Measurements from ENCODE around the gene HIF1A. TPM values are rescaled to one million over a fixed set of nuclear protein-coding genes. Genes with fewer than 3 reads are reported as not detected.
A peak's percentile ranks its signal among the peaks of the same experiment; 100 is the strongest.

Gene HIF1A
- total and polyA plus RNA-seq, 7 donors: 4.3 to 32.4 (median 17.4) TPM

GRCh38 chr14:61698206-61698980 is 3.1 kb downstream of the HIF1A start:
- H3K9me3 ChIP-seq: no peaks in the 10 kb centered on the region
- no peak for DNase-seq
- TF ChIP-seq CTCF (IDR thresholded peaks at IDR 0.05): no peak
- H3K36me3 ChIP-seq (ENCODE audit: insufficient read depth in 1 of 2, low read depth in 1 of 2): no peaks in the 10 kb centered on the region
- WGBS, 3 donors: 71 to 89% (median 80%) methylated on average over 2 of the region's 2 CpGs
- H3K4me1 ChIP-seq: peaks cover 45% of the 10 kb centered on the region
- intact Hi-C loops (cut with DNase I): loop anchor here in 1 of 2 donors (5.0 kb wide), 2 partner anchors 49 to 64 kb away; partner anchors contain the start of gene SNAPC1
- H3K27me3 ChIP-seq (ENCODE audit: insufficient read depth in 3 of 3, low read length in 2 of 3): no peaks in the 10 kb centered on the region
- H3K27ac ChIP-seq: no peak overlapping the region
- ATAC-seq: no peak
- H3K4me3 ChIP-seq: peak overlapping the region; percentile 96

DNA sequence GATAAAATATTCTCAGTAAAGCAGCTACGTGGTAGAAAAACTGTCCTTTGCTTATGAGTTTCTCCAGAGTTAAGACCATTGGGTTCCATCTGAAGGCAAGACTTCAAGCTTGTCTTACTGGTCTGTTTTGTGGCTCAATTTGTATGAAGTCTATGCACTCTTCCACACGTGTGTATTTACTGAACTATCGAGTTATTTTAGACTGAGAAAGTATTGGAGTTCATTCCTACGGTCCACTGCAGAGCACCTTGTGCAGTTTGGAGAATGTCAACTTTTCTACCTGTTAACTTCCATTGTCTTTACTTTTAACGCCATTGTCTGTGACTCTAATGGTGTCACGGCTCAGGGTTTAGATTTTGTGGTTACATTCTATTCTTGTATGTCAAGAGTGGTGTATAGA is 3.7 kb downstream of the HIF1A start:
- intact Hi-C loops (cut with DNase I): loop anchor here in 1 of 2 donors (5.0 kb wide), 2 partner anchors 48 to 63 kb away; partner anchors contain the start of gene SNAPC1
- Histone ChIP-seq H3K27ac (no peak overlapping the region), H3K9me3 (no peaks in the 10 kb centered on the region), H3K4me1 (peaks cover 45% of the 10 kb centered on the region), H3K4me3 (peak overlapping the region; percentile 96), H3K27me3 (ENCODE audit: insufficient read depth in 3 of 3, low read length in 2 of 3) (no peaks in the 10 kb centered on the region), H3K36me3 (ENCODE audit: insufficient read depth in 1 of 2, low read depth in 1 of 2) (no peaks in the 10 kb centered on the region)
- DNase-seq (no peak), ATAC-seq (no peak)
- WGBS, 3 donors: 79 to 80% (median 80%) methylated on average over 6 of the region's 6 CpGs
- TF ChIP-seq CTCF (IDR thresholded peaks at IDR 0.05): no peak

DNA sequence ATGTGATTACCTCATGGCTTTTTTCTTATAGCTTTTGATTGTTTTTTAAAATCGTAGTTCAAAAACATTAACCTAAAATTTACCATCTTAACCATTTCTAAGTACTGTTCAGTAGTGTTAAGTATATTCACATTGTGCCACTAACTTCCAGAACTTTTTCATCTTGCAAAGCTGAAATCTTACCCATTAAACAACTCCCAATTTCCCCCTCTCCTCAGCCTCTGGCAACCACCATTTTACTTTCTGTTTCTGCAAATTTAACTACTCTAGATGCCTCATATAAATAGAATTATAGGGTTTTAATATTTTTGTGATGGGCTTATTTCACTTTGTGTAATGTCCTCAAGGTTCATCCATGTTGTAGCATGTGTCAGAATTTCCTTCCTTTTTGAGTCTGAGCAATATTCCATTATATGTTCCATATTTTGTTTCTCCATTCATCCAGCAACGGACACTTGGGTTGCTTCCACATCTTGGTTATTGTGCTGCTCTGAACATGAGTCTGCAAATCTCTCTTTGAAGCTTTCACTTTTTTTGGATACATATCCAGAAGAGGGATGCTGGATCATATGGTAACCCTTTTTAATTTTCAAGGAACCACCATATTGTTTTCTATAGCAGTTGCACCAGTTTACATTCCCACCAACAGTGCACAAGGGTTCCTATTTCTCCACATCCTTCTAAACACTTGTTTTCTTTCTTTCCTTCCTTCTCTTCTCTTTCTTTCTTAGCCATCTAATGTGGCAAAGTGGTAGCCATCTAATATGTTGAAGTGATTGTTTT is 5.0 kb downstream of the HIF1A start:
- no peaks in the 10 kb centered on the region for H3K9me3 ChIP-seq
- H3K4me3 ChIP-seq: no peak overlapping the region
- ATAC-seq (no peak), DNase-seq (no peak)
- no peak overlapping the region for H3K27ac ChIP-seq
- H3K36me3 ChIP-seq (ENCODE audit: insufficient read depth in 1 of 2, low read depth in 1 of 2): no peaks in the 10 kb centered on the region
- no peaks in the 10 kb centered on the region for H3K27me3 ChIP-seq (ENCODE audit: insufficient read depth in 3 of 3, low read length in 2 of 3)
- H3K4me1 ChIP-seq: peaks cover 45% of the 10 kb centered on the region
- WGBS, 3 donors: 64 to 79% (median 70%) methylated on average over 2 of the region's 2 CpGs
- intact Hi-C loops (cut with DNase I): no loop called here
- no peak for TF ChIP-seq CTCF (IDR thresholded peaks at IDR 0.05)

- intact Hi-C loops (cut with DNase I): no loop called here
Measured at GRCh38 chr14:61701946-61702345, 6.6 kb downstream of the HIF1A start.

More at GRCh38 chr14:61701946-61702345, 6.6 kb downstream of the HIF1A start:
- no peak for DNase-seq
- no peak overlapping the region for H3K27ac ChIP-seq
- no peak overlapping the region for H3K4me3 ChIP-seq
- H3K4me1 ChIP-seq: peaks cover 41% of the 10 kb centered on the region
- WGBS, 3 donors: 87 to 91% (median 89%) methylated on average over 7 of the region's 7 CpGs
- no peaks in the 10 kb centered on the region for H3K9me3 ChIP-seq
- no peaks in the 10 kb centered on the region for H3K27me3 ChIP-seq (ENCODE audit: insufficient read depth in 3 of 3, low read length in 2 of 3)
- ATAC-seq: no peak
- H3K36me3 ChIP-seq (ENCODE audit: insufficient read depth in 1 of 2, low read depth in 1 of 2): no peaks in the 10 kb centered on the region
- no peak for TF ChIP-seq CTCF (IDR thresholded peaks at IDR 0.05)

Data from psoas muscle (tissue), 8 donors.